IgD-negative memory B cell (primary cell): ENCODE results near the gene MPND. TPM values are rescaled to one million over a fixed set of nuclear protein-coding genes. Genes with fewer than 3 reads are reported as not detected.
A peak's percentile ranks its signal among the peaks of the same experiment; 100 is the strongest.

ENCODE experiments used
- H3K27ac Mint-ChIP-seq, 3 donors: one replicate each; pipeline ENCODE4 v1.8.0; 2020 to 2022; ENCODE audit warnings: mild to moderate bottlenecking in 3 of 3, mixed read lengths in 3 of 3, moderate library complexity in 1 of 3
- H3K27me3 Mint-ChIP-seq: one replicate; pipeline ENCODE4 v1.8.0; 2021; ENCODE audit warnings: mixed read lengths
- H3K36me3 Mint-ChIP-seq: one replicate; pipeline ENCODE4 v1.8.0; 2020; ENCODE audit warnings: mild to moderate bottlenecking, mixed read lengths
- H3K4me1 Mint-ChIP-seq, 3 donors: one replicate each; pipeline ENCODE4 v1.8.0; 2020 to 2022; ENCODE audit warnings: mixed read lengths in 3 of 3, mild to moderate bottlenecking in 1 of 3
- H3K4me3 Mint-ChIP-seq, 4 donors: one replicate each; pipeline ENCODE4 v1.8.0; 2020 to 2022; ENCODE audit warnings: mild to moderate bottlenecking in 4 of 4, mixed read lengths in 4 of 4, moderate library complexity in 3 of 4
- H3K9me3 Mint-ChIP-seq, 3 donors: one replicate each; pipeline ENCODE4 v1.8.0; 2020 to 2021; ENCODE audit warnings: mixed read lengths in 3 of 3, mild to moderate bottlenecking in 1 of 3
- polyA plus RNA-seq: library from polyadenylated mRNA; unstranded; fragments of 300-500 nt; fragmentation: Illumina TruSeq; gene quantifications from one replicate; pipeline ENCODE4 v1.2.3, GENCODE V29; 2021

Gene MPND
- polyA plus RNA-seq, 1 donor from 2014 or later: 9.7 TPM

GRCh38 chr19:4373013-4373367 lies 29.6 kb downstream of the MPND start:
- Mint-ChIP-seq H3K4me1 (peaks cover 37 to 48% (median 40%) of the 10 kb centered on the region in 3 donors), H3K27me3 (peaks cover 2% of the 10 kb centered on the region), H3K9me3 (no peaks in the 10 kb centered on the region), H3K36me3 (peaks cover 1% of the 10 kb centered on the region), H3K27ac (peak overlapping the region in 1 of 3 donors; percentile 56), H3K4me3 (peak overlapping the region in 1 of 4 donors; percentile 41)

DNA sequence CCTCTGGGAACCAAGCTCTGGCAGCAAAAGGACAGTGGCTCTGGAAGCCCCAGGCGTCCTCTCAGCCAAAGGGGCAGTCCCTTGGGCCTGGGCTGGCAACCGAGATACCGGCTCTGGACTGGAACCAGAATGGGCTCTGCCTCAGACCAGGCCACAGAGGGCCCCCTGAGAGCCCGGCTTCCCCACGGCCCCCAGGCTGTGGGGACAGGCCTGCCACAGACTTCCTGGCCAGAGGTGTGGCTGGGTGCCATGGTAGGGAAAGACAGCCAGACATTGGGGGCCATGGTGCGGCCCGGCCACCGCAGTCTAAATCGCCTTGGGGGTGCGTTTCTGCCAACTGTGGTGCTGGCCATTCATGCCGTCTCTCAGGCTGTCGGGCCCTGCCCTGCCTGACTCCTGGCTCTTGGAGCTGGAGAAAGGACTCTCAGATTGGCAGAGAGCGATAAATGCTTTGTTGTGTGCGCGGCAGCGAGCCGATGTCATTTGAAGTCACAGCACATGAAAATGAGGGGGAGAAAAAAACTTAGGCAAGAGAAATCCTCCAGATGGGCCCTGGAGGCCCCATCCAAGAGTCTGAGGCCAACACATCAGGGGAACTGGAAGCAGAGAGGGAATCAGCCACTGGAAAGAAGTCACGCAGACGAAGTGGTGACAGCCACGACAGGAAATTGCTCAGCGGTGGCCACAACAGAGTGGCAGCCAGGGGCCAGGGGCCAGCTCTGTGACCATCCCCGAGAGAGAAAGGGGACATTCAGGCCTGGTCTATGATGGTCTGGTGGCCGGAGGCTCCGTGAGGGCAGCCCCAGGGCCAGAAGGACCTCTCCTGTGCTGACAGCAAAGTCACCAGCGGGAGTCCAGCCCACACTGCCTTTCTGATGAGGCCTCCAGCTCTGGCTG lies 30.5 kb downstream of the MPND start:
- peak overlapping the region; percentile 70 to 88 (median 71) for H3K27ac Mint-ChIP-seq
- peaks cover 2% of the 10 kb centered on the region for H3K27me3 Mint-ChIP-seq
- H3K9me3 Mint-ChIP-seq: no peaks in the 10 kb centered on the region
- peaks cover 35 to 47% (median 40%) of the 10 kb centered on the region in 3 donors for H3K4me1 Mint-ChIP-seq
- peak overlapping the region in 3 of 4 donors; percentile 78 to 86 (median 81) for H3K4me3 Mint-ChIP-seq
- peaks cover 1% of the 10 kb centered on the region for H3K36me3 Mint-ChIP-seq

- Mint-ChIP-seq H3K36me3 (peaks cover 1% of the 10 kb centered on the region), H3K4me3 (peak overlapping the region in 2 of 4 donors; percentile 86 to 92), H3K9me3 (no peaks in the 10 kb centered on the region), H3K4me1 (peaks cover 32 to 48% (median 41%) of the 10 kb centered on the region in 3 donors), H3K27me3 (peaks cover 2% of the 10 kb centered on the region), H3K27ac (peak overlapping the region in 1 of 3 donors; percentile 91)
These were observed 31.3 kb downstream of the MPND start for GRCh38 chr19:4374498-4375163.

GRCh38 chr19:4375164-4376027 lies 32.0 kb downstream of the MPND start:
- H3K4me1 Mint-ChIP-seq: peaks cover 36 to 56% (median 46%) of the 10 kb centered on the region in 3 donors
- peaks cover 1% of the 10 kb centered on the region for H3K36me3 Mint-ChIP-seq
- peak overlapping the region; percentile 71 to 95 (median 92) for H3K4me3 Mint-ChIP-seq
- peak overlapping the region; percentile 67 to 94 (median 91) for H3K27ac Mint-ChIP-seq
- H3K27me3 Mint-ChIP-seq: peaks cover 2% of the 10 kb centered on the region
- no peaks in the 10 kb centered on the region for H3K9me3 Mint-ChIP-seq

DNA sequence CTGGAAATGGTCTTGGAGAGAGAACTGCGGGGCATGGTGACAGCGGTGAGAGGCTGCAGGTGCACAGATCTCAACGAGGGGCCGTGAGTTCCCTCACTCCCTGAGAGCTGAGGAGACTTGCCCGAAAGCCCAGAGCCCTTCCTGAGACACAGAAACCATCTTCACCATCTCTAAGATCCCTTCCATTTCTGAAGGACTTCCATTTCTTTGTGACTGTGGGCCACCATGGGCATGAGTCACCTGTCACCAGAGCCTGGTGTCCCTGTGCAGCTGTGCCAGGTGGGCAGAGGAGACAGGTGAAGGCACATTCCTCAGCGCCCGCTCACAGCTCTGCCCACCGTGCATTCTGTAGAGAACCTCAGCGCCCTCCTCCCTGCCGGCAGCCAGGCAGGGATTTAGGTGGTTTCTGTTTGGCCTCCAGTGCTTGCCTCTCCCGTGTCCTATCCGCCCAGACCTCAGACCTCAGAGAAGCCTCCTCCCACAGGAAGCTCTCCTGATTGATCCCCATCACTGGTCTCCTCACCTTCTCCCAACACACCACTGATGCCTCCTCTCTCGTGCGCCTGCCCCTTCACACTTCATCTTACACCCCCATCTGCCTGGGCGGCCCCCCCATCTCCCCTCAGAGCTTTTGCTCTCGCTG lies 32.8 kb downstream of the MPND start:
- Mint-ChIP-seq H3K36me3 (peaks cover 1% of the 10 kb centered on the region), H3K9me3 (no peaks in the 10 kb centered on the region), H3K27ac (peak overlapping the region; percentile 67 to 94 (median 91)), H3K4me3 (peak overlapping the region; percentile 71 to 95 (median 92)), H3K4me1 (peaks cover 39 to 55% (median 45%) of the 10 kb centered on the region in 3 donors), H3K27me3 (peaks cover 2% of the 10 kb centered on the region)

DNA sequence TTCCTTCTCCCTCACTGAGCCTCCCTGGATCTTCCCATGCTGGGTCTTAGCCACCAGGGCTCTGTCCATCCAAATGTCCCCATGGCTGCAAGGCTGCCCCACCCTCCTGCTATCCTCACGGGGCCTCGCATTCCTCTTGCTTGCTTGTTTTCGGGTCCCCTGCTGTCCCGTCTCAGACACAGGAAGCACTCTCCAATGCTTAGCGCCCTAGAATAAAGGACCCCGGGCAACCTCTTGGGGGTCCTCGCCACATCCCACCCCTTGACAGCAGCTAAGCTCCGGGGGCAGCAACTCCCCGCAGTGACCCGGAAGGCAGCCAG lies 33.3 kb downstream of the MPND start:
- Mint-ChIP-seq H3K27ac (peak overlapping the region; percentile 24 to 94 (median 67)), H3K4me1 (peaks cover 40 to 53% (median 49%) of the 10 kb centered on the region in 3 donors), H3K4me3 (peak overlapping the region in 3 of 4 donors; percentile 92 to 95 (median 93)), H3K27me3 (peaks cover 2% of the 10 kb centered on the region), H3K36me3 (peaks cover 1% of the 10 kb centered on the region), H3K9me3 (no peaks in the 10 kb centered on the region)

- Mint-ChIP-seq H3K4me1 (peaks cover 44 to 55% (median 53%) of the 10 kb centered on the region in 3 donors), H3K36me3 (peaks cover 1% of the 10 kb centered on the region), H3K9me3 (no peaks in the 10 kb centered on the region), H3K27ac (peak overlapping the region; percentile 23 to 94 (median 24)), H3K4me3 (peak overlapping the region in 3 of 4 donors; percentile 46 to 93 (median 92)), H3K27me3 (peaks cover 2% of the 10 kb centered on the region)
These were observed 33.8 kb downstream of the MPND start for GRCh38 chr19:4376991-4377781.

DNA sequence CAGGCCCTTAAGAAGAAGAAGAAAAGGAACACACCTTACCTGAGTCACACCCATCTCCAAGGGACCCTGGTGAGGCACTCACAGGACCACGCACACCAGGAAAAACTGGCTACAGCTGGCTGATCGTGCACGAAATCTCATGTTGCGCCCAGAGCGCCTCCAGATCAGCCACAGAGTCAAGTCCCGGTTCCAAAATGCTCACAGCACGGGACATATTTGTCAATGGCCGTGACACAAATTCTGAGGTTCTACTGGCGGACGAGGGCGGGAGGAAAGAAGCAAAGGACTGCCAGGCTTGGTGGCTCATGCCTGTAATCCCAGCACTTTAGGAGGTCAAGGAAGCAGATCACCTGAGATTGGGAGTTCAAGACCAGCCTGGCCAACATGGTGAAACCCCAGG lies 35.5 kb downstream of the MPND start:
- peaks cover 42 to 54% (median 52%) of the 10 kb centered on the region in 3 donors for H3K4me1 Mint-ChIP-seq
- peaks cover 2% of the 10 kb centered on the region for H3K27me3 Mint-ChIP-seq
- peak overlapping the region; percentile 81 to 98 (median 98) for H3K27ac Mint-ChIP-seq
- H3K9me3 Mint-ChIP-seq: no peaks in the 10 kb centered on the region
- peaks cover 1% of the 10 kb centered on the region for H3K36me3 Mint-ChIP-seq
- H3K4me3 Mint-ChIP-seq: peak overlapping the region; percentile 60 to 96 (median 84)

DNA sequence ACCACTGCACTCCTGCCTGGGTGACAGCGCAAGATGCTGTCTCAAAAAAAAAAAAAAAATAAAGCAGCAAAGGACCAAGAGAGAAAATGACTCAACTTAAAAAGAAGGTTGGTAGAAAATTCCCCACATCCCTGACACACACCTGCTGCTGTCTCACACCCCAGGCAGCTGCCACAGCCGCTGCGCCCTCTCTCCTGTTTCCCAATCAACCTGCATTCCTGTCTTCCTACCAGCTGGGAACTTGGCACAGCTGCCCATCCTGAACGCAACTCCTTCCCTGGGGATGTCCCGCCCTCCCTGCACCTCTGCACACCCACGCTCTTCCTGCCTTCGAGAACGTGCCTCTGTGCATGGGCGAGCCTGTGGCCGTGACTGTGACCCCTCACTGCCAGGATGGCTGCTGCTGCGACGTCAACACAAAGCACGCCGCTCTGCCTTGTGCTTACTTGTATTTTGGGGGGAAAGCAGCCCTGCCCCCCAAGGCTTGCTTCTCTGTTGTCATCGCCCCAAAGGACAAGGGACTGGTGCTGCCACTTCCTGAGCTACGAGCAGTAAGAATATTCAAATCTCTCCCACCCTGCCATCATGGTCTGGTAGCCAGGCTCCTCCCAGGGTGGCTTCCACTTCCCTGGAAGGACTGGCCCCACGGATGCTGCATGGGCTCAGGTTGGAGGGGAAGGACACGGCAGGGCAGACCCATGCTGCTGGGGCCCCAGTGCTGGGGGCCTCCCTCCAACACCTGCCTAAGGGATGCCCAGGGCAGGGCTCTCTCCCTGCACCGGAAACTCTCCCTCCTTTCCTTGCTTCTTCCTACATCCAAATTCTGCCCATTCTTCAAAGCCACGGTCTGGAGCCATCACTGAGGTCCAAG lies 36.3 kb downstream of the MPND start:
- H3K4me1 Mint-ChIP-seq: peaks cover 39 to 53% (median 51%) of the 10 kb centered on the region in 3 donors
- H3K9me3 Mint-ChIP-seq: no peaks in the 10 kb centered on the region
- H3K4me3 Mint-ChIP-seq: peak overlapping the region; percentile 60 to 96 (median 84)
- peak overlapping the region; percentile 81 to 98 (median 98) for H3K27ac Mint-ChIP-seq
- H3K27me3 Mint-ChIP-seq: peaks cover 2% of the 10 kb centered on the region
- H3K36me3 Mint-ChIP-seq: peaks cover 1% of the 10 kb centered on the region

- peaks cover 38 to 53% (median 52%) of the 10 kb centered on the region in 3 donors for H3K4me1 Mint-ChIP-seq
- peak overlapping the region; percentile 60 to 96 (median 84) for H3K4me3 Mint-ChIP-seq
- peak overlapping the region; percentile 81 to 98 (median 98) for H3K27ac Mint-ChIP-seq
- H3K9me3 Mint-ChIP-seq: no peaks in the 10 kb centered on the region
- peaks cover 1% of the 10 kb centered on the region for H3K36me3 Mint-ChIP-seq
- H3K27me3 Mint-ChIP-seq: peaks cover 2% of the 10 kb centered on the region
These were observed 36.9 kb downstream of the MPND start for GRCh38 chr19:4380254-4380727.

GRCh38 chr19:4385291-4386040 lies 42.1 kb downstream of the MPND start:
- H3K4me3 Mint-ChIP-seq: no peak overlapping the region
- peak overlapping the region; percentile 23 to 65 (median 27) for H3K27ac Mint-ChIP-seq
- peaks cover 8 to 20% (median 17%) of the 10 kb centered on the region in 3 donors for H3K4me1 Mint-ChIP-seq
- peaks cover 0 to 1% (median 0%) of the 10 kb centered on the region in 3 donors for H3K9me3 Mint-ChIP-seq
- no peaks in the 10 kb centered on the region for H3K27me3 Mint-ChIP-seq
- no peaks in the 10 kb centered on the region for H3K36me3 Mint-ChIP-seq
